ENCODE results near the gene GAK.

DNA sequence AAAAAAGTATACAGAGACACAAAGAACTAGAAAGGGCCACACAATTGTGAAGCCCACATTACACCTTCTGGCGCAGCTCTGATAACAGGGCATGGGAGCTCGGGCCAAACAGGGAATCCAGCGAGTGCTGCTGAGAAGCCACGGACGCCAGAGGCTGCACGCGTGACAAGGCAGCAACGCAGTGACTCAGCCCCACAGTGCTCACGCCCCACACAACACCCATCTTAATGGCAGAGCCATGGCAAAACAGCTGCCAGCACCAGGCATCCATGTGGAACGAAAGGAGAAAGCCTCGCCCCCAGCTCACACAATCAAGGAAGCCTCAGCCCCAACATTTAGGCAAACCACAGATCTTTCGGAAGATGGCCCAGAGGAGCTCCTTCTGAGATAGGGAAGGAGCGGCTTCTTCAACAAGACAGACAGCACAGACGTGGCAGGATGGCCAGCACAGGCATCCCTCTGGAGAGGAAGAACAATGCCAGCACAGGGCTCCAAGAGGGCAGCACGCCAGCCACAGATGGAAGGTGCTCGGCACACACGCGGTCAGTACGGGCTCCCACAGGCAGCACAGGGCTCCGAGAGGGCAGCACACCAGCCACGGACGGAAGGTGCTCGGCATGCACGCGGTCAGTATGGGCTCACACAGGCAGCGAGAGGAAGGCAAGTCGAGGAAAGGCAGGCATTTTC, 33.1 kb downstream of the GAK start:
- TF ChIP-seq, protein P1, sequence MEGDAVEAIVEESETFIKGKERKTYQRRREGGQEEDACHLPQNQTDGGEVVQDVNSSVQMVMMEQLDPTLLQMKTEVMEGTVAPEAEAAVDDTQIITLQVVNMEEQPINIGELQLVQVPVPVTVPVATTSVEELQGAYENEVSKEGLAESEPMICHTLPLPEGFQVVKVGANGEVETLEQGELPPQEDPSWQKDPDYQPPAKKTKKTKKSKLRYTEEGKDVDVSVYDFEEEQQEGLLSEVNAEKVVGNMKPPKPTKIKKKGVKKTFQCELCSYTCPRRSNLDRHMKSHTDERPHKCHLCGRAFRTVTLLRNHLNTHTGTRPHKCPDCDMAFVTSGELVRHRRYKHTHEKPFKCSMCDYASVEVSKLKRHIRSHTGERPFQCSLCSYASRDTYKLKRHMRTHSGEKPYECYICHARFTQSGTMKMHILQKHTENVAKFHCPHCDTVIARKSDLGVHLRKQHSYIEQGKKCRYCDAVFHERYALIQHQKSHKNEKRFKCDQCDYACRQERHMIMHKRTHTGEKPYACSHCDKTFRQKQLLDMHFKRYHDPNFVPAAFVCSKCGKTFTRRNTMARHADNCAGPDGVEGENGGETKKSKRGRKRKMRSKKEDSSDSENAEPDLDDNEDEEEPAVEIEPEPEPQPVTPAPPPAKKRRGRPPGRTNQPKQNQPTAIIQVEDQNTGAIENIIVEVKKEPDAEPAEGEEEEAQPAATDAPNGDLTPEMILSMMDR (IDR thresholded peaks at IDR 0.05; ENCODE audit: low read depth, low read length, missing input control) = no peak
- no peak for TF ChIP-seq TAF1 (conservative IDR thresholded peaks at IDR 0.05)
- TF ChIP-seq, protein P2, sequence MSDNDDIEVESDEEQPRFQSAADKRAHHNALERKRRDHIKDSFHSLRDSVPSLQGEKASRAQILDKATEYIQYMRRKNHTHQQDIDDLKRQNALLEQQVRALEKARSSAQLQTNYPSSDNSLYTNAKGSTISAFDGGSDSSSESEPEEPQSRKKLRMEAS (IDR thresholded peaks at IDR 0.05) = no peak
- TF ChIP-seq HNF4G (IDR thresholded peaks at IDR 0.05) = no peak
- no peak for TF ChIP-seq RAD21 (IDR thresholded peaks at IDR 0.05)
- TF ChIP-seq SP1 (IDR thresholded peaks at IDR 0.05) = no peak
- TF ChIP-seq JUND (IDR thresholded peaks at IDR 0.05) = no peak
- TF ChIP-seq RXRA (IDR thresholded peaks at IDR 0.05) = no peak
